ENCODE data around the gene LRRC1.

DNA sequence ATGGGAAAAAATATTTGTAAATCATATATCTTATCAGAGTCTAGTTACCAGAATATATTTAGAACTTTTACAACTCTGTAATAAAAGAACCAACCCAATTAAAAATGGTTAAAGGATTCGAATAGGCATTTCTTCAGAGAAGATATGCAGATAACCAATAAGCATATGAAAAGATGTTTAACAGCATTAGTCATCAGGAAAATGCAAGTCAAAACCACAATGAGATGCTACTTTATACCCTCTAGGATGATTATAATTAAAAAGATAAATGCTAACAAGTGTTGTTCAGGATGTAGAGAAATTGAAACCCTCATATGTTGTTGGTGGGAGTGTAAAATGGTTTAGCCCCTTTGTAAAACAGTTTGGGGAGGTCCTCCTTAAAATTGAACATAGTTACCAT lies 94.1 kb downstream of the LRRC1 start:
- TF ChIP-seq, protein P1, sequence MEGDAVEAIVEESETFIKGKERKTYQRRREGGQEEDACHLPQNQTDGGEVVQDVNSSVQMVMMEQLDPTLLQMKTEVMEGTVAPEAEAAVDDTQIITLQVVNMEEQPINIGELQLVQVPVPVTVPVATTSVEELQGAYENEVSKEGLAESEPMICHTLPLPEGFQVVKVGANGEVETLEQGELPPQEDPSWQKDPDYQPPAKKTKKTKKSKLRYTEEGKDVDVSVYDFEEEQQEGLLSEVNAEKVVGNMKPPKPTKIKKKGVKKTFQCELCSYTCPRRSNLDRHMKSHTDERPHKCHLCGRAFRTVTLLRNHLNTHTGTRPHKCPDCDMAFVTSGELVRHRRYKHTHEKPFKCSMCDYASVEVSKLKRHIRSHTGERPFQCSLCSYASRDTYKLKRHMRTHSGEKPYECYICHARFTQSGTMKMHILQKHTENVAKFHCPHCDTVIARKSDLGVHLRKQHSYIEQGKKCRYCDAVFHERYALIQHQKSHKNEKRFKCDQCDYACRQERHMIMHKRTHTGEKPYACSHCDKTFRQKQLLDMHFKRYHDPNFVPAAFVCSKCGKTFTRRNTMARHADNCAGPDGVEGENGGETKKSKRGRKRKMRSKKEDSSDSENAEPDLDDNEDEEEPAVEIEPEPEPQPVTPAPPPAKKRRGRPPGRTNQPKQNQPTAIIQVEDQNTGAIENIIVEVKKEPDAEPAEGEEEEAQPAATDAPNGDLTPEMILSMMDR (CRISPR knock-in tag; IDR thresholded peaks at IDR 0.05): no peak
- no peak for TF ChIP-seq ZNF703 (CRISPR knock-in tag; IDR thresholded peaks at IDR 0.05; ENCODE audit: borderline replicate concordance)
- no peak for TF ChIP-seq ZNF24 (IDR thresholded peaks at IDR 0.05)
- TF ChIP-seq EP300 (IDR thresholded peaks at IDR 0.05; ENCODE audit: low read depth in 2 of 2, low read length in 2 of 2): no peak
- TF ChIP-seq EP300 (CRISPR knock-in tag; IDR thresholded peaks at IDR 0.05; ENCODE audit: borderline replicate concordance): no peak
- no peak for TF ChIP-seq TAF1 (CRISPR knock-in tag; IDR thresholded peaks at IDR 0.05)
- TF ChIP-seq, protein P2, sequence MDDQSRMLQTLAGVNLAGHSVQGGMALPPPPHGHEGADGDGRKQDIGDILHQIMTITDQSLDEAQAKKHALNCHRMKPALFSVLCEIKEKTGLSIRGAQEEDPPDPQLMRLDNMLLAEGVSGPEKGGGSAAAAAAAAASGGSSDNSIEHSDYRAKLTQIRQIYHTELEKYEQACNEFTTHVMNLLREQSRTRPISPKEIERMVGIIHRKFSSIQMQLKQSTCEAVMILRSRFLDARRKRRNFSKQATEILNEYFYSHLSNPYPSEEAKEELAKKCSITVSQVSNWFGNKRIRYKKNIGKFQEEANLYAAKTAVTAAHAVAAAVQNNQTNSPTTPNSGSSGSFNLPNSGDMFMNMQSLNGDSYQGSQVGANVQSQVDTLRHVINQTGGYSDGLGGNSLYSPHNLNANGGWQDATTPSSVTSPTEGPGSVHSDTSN (CRISPR knock-in tag; IDR thresholded peaks at IDR 0.05; ENCODE audit: borderline replicate concordance): no peak

Measured in HepG2 (cell line).